ENCODE data around the gene CD163L1.

CD163L1 gene

DNA sequence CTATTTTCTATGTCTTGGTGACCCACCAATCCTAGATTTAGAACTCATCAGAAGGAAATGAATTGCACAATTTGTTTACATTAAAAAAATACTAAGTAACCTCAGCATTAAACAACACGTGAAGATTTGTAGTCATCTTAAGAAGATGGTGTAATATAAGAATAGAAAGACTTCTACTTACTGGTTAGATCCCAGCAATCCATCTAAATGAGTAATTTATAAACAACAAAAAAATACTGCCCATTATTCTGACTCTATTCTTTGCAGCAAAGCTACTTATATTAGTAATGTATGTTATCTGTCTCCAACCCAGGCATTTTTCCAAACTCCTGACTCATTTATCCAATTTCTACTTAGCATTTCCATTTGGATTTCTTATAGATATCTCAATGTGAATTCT, 67.8 kb downstream of the CD163L1 start:
- Histone ChIP-seq H3K27ac (no peak overlapping the region), H3K9me3 (ENCODE audit: severe bottlenecking) (no peaks in the 10 kb centered on the region), H3K4me3 (ENCODE audit: low read depth, low read length) (no peak overlapping the region), H3K36me3 (no peaks in the 10 kb centered on the region), H3K27me3 (ENCODE audit: insufficient read depth, low read depth, severe bottlenecking) (peaks cover 9% of the 10 kb centered on the region)
- no peak for DNase-seq
- TF ChIP-seq, protein P1, sequence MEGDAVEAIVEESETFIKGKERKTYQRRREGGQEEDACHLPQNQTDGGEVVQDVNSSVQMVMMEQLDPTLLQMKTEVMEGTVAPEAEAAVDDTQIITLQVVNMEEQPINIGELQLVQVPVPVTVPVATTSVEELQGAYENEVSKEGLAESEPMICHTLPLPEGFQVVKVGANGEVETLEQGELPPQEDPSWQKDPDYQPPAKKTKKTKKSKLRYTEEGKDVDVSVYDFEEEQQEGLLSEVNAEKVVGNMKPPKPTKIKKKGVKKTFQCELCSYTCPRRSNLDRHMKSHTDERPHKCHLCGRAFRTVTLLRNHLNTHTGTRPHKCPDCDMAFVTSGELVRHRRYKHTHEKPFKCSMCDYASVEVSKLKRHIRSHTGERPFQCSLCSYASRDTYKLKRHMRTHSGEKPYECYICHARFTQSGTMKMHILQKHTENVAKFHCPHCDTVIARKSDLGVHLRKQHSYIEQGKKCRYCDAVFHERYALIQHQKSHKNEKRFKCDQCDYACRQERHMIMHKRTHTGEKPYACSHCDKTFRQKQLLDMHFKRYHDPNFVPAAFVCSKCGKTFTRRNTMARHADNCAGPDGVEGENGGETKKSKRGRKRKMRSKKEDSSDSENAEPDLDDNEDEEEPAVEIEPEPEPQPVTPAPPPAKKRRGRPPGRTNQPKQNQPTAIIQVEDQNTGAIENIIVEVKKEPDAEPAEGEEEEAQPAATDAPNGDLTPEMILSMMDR (IDR thresholded peaks at IDR 0.05; ENCODE audit: low read depth, low read length): no peak

DNA sequence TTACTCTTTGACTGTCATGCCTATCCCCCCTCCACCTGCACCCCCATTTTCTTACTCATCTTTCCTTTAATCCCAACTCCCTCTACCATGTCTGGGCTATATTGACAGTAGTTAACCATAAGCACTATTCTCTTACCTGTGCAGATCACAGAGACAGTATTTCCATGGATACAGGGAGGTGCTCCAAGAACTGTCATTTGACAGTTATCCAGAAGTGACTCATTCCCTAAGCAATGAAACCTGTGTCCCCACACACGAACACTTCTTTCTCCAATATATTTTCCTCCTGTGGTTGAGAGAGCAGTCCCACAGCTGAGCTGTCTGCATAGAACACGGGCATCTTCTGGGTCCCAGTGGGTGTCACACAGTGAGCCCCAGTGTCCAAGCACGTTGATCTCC, 68.8 kb downstream of the CD163L1 start:
- TF ChIP-seq, protein P1 (IDR thresholded peaks at IDR 0.05; ENCODE audit: low read depth, low read length): no peak
- no peak overlapping the region for H3K27ac ChIP-seq
- H3K36me3 ChIP-seq: no peaks in the 10 kb centered on the region
- peaks cover 4% of the 10 kb centered on the region for H3K9me3 ChIP-seq (ENCODE audit: severe bottlenecking)
- H3K27me3 ChIP-seq (ENCODE audit: insufficient read depth, low read depth, severe bottlenecking): peaks cover 6% of the 10 kb centered on the region
- no peak overlapping the region for H3K4me3 ChIP-seq (ENCODE audit: low read depth, low read length)
- no peak for DNase-seq

DNA sequence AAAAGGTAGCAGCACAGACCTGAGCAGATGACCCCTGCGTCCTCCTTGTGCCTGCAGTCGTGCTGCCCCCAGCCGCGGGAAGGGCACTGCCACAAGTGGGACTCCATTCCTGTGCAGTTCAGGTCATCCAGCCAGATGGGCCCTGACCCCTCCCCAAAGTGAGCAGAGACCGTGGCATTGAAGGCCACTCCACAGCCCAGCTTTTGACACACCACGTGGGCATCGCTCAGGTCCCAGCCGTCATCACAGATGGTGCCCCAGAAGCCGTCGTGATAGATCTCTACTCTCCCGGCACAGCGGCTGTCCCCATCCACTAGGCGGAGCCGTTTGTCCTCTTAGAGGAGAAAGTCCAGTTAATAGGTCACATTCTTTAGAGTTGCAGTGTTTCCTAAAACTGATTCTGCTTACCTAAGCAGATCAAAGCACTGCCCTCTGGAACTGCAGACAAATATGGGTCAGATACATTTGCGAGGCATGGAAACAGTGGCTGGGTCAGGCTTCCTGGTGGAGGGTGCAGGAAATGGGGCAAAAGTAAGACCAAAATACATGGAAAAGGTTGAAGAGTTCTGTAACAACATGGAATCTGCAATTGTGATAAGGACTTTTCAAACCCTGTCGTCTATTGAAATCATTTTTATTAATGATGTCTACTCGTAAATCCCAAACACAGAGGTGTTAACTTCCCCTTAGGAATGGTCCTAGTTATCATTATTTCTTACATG, 69.4 kb downstream of the CD163L1 start:
- TF ChIP-seq, protein P1 (IDR thresholded peaks at IDR 0.05; ENCODE audit: low read depth, low read length): peak; percentile 71
- no peak overlapping the region for H3K27ac ChIP-seq
- peak; percentile 65 for DNase-seq
- H3K36me3 ChIP-seq: no peaks in the 10 kb centered on the region
- H3K4me3 ChIP-seq (ENCODE audit: low read depth, low read length): no peak overlapping the region
- H3K9me3 ChIP-seq (ENCODE audit: severe bottlenecking): peaks cover 4% of the 10 kb centered on the region
- peaks cover 6% of the 10 kb centered on the region for H3K27me3 ChIP-seq (ENCODE audit: insufficient read depth, low read depth, severe bottlenecking)

DNA sequence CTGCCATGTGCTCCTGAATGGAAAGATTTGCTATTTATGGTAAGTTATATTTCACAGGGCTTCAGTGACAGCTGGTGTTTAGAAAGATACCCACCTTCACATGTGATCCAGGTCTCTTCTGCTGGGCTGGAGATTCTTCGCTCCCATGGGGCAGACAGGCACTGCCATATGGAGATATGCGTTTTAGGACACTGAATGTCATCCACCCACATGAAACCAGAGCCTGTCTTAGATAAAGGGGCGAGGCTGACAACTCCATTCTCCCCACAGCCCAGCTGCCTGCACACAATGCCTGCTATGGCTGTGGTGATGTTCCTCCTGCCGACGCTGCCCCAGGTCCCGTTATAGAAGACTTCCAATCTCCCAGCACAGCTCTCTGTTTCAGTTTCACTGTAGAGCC, 70.7 kb downstream of the CD163L1 start:
- peak; percentile 50 for DNase-seq
- TF ChIP-seq, protein P1 (IDR thresholded peaks at IDR 0.05; ENCODE audit: low read depth, low read length): no peak
- Histone ChIP-seq H3K27me3 (ENCODE audit: insufficient read depth, low read depth, severe bottlenecking) (peaks cover 5% of the 10 kb centered on the region), H3K27ac (peak overlapping the region; percentile 42; the same call in 1 of the 2 replicates), H3K4me3 (ENCODE audit: low read depth, low read length) (peak overlapping the region; percentile 7; the same call in 1 of the 2 replicates), H3K36me3 (no peaks in the 10 kb centered on the region), H3K9me3 (ENCODE audit: severe bottlenecking) (peaks cover 4% of the 10 kb centered on the region)

DNA sequence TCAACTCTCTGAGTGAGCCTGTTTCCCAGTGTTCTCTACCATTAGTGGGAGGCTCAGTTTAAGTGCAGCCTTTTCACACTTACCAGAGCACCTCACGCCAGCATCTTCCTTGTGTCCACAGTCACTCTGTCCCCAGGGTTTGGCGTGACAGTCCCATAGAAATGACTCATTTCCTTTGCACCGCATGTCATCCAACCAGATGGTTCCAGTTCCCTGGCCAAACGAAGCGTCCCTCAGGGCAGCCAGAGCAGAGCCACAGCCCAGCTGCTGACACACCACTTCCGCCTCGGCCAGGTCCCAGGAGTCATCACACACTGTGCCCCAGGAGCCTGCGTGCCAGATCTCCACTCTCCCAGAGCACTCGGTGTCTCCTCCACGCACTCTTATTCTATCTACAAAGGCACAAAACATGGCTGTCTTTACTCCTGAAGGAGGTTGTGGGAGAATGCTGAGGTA, 74.7 kb downstream of the CD163L1 start:
- peaks cover 4% of the 10 kb centered on the region for H3K27me3 ChIP-seq (ENCODE audit: insufficient read depth, low read depth, severe bottlenecking)
- DNase-seq: no peak
- no peak overlapping the region for H3K27ac ChIP-seq
- TF ChIP-seq, protein P1 (IDR thresholded peaks at IDR 0.05; ENCODE audit: low read depth, low read length): no peak
- H3K36me3 ChIP-seq: no peaks in the 10 kb centered on the region
- H3K9me3 ChIP-seq (ENCODE audit: severe bottlenecking): peaks cover 4% of the 10 kb centered on the region
- H3K4me3 ChIP-seq (ENCODE audit: low read depth, low read length): no peak overlapping the region

DNA sequence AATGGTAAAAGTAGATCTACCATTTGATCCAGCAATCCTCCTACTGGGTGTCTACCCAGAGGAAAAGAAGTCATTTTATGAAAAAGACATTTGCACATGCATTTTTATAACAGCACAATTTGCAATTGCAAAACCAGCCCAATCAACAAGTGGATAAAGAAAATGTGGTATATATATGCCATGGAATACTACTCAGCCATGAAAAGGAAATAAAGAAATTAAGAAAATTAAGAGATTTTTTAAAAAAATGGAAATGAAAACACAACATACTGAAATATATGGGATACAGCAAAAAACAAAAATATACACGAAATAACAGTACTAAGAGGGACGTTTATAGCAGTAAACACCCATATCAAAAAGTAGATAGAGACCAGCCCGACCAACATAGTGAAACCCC, 81.2 kb downstream of the CD163L1 start:
- no peak for DNase-seq
- H3K27ac ChIP-seq: no peak overlapping the region
- TF ChIP-seq, protein P1 (IDR thresholded peaks at IDR 0.05; ENCODE audit: low read depth, low read length): no peak

More for the DNA sequence above, 81.2 kb downstream of the CD163L1 start:
- Histone ChIP-seq H3K36me3 (no peaks in the 10 kb centered on the region), H3K4me3 (ENCODE audit: low read depth, low read length) (no peak overlapping the region), H3K9me3 (ENCODE audit: severe bottlenecking) (no peaks in the 10 kb centered on the region), H3K27me3 (ENCODE audit: insufficient read depth, low read depth, severe bottlenecking) (peaks cover 4% of the 10 kb centered on the region)
